H1 (cell line): Measurements from ENCODE around the gene RGS2. TPM values are rescaled to one million over a fixed set of nuclear protein-coding genes. Genes with fewer than 3 reads are reported as not detected.

ENCODE experiments used
- CBX5 ChIP-seq: fragments of 300-800, 300-1000 bp; sonication (generic); IDR thresholded peaks from 2 replicates; pipeline ENCODE4 v1.7.1; 2016; ENCODE audit warnings: antibody characterized with exemption, low read length, low read depth
- CHD2 ChIP-seq: IDR thresholded peaks from 2 replicates; pipeline ENCODE4 v1.6.1; 2012; ENCODE audit warnings: low read length, improper control_type of control experiment
- POLR2AphosphoS5 ChIP-seq: IDR thresholded peaks from 2 replicates; pipeline ENCODE4 v1.6.1; 2011; ENCODE audit warnings: low read depth, low read length
- polyA plus RNA-seq, 7 experiments: library from polyadenylated mRNA; depleted of rRNA in 3 of 7; stranded (reverse) in 5 of 7; unstranded in 2 of 7; fragments of >200 nt in 5 of 7; fragments of 200-250 nt in 2 of 7; gene quantifications; 1 replicate in 5 of 7; 2 replicates in 1 of 7; 4 replicates in 1 of 7; pipeline versions ENCODE4 v1.2.1 to v1.2.3, GENCODE V29; 2011 to 2013; ENCODE audit warnings: missing spikeins in 2 of 7, mixed read lengths in 2 of 7
- total RNA-seq: library from RNA; stranded (reverse); fragmentation: NEBNext Ultra II Directional; extraction: Animal tissue kit (Norgen Biotek cat#: 25700); gene quantifications from 2 replicates; pipeline ENCODE4 v1.2.1, GENCODE V29; 2021
- TF ChIP-seq, protein P1 (sequence below): fragments of 300-600 bp; sonication (generic); IDR thresholded peaks from 2 replicates; pipeline ENCODE4 v1.7.1; 2012; ENCODE audit warnings: low read length, moderate library complexity, mild to moderate bottlenecking, inconsistent platforms; ENCODE audit not compliant: insufficient replicate concordance

RGS2 gene
- total and polyA plus RNA-seq, 2 of the 8 experiments (the other 6 are each of a cell fraction or from before 2014, with no cell fraction given), result 9.1 to 17.0 TPM

DNA sequence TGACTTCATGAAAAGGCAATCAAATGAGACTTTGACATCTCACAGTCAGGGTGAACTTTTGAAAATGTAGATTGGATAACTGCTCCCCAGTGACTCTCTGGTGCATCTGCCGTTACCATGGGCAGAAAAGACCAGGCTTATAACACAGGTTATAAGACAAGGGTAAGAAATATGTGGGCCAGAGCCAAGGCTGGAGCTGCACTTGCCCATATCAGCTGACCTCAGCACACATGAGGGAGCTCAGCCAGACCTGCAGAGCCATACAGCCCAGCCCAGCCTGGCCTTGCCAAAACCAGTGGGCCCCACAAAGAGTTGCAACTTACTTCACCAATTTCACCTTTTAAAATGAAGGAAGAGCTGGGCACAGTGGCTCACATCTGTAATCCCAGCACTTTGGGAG, 11.7 kb upstream of the RGS2 start (continued):
- TF ChIP-seq, protein P1, sequence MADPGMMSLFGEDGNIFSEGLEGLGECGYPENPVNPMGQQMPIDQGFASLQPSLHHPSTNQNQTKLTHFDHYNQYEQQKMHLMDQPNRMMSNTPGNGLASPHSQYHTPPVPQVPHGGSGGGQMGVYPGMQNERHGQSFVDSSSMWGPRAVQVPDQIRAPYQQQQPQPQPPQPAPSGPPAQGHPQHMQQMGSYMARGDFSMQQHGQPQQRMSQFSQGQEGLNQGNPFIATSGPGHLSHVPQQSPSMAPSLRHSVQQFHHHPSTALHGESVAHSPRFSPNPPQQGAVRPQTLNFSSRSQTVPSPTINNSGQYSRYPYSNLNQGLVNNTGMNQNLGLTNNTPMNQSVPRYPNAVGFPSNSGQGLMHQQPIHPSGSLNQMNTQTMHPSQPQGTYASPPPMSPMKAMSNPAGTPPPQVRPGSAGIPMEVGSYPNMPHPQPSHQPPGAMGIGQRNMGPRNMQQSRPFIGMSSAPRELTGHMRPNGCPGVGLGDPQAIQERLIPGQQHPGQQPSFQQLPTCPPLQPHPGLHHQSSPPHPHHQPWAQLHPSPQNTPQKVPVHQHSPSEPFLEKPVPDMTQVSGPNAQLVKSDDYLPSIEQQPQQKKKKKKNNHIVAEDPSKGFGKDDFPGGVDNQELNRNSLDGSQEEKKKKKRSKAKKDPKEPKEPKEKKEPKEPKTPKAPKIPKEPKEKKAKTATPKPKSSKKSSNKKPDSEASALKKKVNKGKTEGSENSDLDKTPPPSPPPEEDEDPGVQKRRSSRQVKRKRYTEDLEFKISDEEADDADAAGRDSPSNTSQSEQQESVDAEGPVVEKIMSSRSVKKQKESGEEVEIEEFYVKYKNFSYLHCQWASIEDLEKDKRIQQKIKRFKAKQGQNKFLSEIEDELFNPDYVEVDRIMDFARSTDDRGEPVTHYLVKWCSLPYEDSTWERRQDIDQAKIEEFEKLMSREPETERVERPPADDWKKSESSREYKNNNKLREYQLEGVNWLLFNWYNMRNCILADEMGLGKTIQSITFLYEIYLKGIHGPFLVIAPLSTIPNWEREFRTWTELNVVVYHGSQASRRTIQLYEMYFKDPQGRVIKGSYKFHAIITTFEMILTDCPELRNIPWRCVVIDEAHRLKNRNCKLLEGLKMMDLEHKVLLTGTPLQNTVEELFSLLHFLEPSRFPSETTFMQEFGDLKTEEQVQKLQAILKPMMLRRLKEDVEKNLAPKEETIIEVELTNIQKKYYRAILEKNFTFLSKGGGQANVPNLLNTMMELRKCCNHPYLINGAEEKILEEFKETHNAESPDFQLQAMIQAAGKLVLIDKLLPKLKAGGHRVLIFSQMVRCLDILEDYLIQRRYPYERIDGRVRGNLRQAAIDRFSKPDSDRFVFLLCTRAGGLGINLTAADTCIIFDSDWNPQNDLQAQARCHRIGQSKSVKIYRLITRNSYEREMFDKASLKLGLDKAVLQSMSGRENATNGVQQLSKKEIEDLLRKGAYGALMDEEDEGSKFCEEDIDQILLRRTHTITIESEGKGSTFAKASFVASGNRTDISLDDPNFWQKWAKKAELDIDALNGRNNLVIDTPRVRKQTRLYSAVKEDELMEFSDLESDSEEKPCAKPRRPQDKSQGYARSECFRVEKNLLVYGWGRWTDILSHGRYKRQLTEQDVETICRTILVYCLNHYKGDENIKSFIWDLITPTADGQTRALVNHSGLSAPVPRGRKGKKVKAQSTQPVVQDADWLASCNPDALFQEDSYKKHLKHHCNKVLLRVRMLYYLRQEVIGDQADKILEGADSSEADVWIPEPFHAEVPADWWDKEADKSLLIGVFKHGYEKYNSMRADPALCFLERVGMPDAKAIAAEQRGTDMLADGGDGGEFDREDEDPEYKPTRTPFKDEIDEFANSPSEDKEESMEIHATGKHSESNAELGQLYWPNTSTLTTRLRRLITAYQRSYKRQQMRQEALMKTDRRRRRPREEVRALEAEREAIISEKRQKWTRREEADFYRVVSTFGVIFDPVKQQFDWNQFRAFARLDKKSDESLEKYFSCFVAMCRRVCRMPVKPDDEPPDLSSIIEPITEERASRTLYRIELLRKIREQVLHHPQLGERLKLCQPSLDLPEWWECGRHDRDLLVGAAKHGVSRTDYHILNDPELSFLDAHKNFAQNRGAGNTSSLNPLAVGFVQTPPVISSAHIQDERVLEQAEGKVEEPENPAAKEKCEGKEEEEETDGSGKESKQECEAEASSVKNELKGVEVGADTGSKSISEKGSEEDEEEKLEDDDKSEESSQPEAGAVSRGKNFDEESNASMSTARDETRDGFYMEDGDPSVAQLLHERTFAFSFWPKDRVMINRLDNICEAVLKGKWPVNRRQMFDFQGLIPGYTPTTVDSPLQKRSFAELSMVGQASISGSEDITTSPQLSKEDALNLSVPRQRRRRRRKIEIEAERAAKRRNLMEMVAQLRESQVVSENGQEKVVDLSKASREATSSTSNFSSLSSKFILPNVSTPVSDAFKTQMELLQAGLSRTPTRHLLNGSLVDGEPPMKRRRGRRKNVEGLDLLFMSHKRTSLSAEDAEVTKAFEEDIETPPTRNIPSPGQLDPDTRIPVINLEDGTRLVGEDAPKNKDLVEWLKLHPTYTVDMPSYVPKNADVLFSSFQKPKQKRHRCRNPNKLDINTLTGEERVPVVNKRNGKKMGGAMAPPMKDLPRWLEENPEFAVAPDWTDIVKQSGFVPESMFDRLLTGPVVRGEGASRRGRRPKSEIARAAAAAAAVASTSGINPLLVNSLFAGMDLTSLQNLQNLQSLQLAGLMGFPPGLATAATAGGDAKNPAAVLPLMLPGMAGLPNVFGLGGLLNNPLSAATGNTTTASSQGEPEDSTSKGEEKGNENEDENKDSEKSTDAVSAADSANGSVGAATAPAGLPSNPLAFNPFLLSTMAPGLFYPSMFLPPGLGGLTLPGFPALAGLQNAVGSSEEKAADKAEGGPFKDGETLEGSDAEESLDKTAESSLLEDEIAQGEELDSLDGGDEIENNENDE, result no peak
- TF ChIP-seq CHD2 (no peak), POLR2AphosphoS5 (no peak), CBX5 (no peak)
- TF ChIP-seq, all 59 proteins: peak for 0
